ENCODE data around the gene CXCL10.

The CXCL10 gene

GRCh38 chr4:76011018-76011670, 12.2 kb downstream of the CXCL10 start:
- TF ChIP-seq, protein P1, sequence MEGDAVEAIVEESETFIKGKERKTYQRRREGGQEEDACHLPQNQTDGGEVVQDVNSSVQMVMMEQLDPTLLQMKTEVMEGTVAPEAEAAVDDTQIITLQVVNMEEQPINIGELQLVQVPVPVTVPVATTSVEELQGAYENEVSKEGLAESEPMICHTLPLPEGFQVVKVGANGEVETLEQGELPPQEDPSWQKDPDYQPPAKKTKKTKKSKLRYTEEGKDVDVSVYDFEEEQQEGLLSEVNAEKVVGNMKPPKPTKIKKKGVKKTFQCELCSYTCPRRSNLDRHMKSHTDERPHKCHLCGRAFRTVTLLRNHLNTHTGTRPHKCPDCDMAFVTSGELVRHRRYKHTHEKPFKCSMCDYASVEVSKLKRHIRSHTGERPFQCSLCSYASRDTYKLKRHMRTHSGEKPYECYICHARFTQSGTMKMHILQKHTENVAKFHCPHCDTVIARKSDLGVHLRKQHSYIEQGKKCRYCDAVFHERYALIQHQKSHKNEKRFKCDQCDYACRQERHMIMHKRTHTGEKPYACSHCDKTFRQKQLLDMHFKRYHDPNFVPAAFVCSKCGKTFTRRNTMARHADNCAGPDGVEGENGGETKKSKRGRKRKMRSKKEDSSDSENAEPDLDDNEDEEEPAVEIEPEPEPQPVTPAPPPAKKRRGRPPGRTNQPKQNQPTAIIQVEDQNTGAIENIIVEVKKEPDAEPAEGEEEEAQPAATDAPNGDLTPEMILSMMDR (IDR thresholded peaks at IDR 0.05; ENCODE audit: low read depth, low read length): no peak
- DNase-seq (ENCODE audit: low read depth in 2 of 2): no peak
- peak overlapping the region in 1 of 2 donors; percentile 5 for H3K4me3 ChIP-seq (replicated peaks in 1 of 2; ENCODE audit: low read depth in 2 of 2, low read length in 2 of 2)

DNA sequence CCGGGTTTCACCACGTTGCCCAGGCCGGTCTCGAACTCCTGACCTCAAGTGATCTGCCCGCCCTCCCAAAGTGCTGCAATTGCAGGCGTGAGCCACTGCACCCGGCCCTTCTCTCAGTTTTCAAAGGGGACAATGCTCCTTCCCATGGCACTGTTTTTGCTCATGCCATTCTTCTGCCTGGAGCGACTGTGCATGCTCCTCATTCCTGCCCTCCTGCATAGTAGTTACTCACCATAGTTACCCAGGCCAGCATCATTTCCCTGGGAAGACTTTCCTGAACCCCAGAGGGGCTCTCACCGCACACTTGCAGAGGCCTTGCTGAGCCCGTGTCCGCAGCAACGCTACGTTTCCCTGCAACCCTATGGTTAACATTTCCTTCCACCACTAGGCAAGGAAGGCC, 12.7 kb downstream of the CXCL10 start:
- TF ChIP-seq, protein P1 (IDR thresholded peaks at IDR 0.05; ENCODE audit: low read depth, low read length): no peak
- DNase-seq (ENCODE audit: low read depth in 2 of 2): no peak
- H3K4me3 ChIP-seq (replicated peaks in 1 of 2; ENCODE audit: low read depth in 2 of 2, low read length in 2 of 2): no peak overlapping the region

DNA sequence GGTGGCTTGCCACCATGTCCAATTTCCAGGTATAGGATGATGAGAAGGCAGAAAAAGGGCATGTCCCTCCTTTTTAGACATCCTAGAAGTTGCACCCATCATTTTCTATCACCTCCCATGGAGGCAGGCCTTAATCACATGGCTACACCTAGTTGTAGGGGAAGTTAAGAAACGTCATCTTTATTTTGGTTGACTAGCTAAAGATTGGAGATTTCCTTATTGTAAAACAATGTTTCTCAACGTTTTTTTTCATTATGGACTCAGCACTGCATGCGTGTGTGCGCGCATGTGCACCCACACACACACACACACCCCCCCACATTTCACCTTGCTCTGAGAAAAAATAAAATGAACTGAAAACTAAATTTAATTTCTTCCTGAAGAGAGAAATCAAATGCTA, 14.0 kb downstream of the CXCL10 start:
- TF ChIP-seq, protein P1 (IDR thresholded peaks at IDR 0.05; ENCODE audit: low read depth, low read length): no peak
- no peak for DNase-seq (ENCODE audit: low read depth in 2 of 2)
- no peak overlapping the region for H3K4me3 ChIP-seq (replicated peaks in 1 of 2; ENCODE audit: low read depth in 2 of 2, low read length in 2 of 2)

DNA sequence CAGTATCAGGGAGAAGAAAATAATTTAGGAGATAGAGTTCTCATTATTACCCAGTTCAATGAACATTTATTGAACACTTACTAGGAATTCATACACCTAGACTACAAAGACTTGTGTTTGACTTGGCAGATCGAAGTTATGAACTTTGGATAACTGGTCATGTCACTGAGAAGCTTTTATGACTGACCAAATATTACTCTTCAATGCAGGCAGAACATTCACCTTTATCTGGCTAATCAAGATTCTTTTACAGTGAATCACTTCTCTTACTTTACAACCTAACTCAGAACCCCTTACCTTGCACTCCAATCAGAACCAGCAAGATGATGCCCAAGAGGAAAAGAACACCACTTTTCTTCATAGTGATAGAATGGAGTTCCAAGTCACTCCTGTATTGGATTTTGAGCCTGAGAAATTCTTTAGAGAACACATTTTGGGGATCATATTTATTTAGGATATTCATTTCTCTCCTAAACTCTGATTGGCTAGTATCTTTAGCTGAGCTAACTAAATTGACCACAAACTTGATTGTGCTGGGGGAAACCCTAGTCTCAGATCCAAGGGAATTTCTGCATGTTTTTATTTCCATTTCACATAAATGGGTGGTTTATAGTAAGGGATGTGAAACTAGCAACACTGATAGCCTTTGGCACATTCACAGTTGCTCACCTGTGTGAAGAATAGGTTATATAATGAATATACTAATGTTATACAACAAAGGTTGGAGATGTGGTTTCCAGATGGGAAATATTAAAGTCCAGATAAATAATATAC, 16.0 kb downstream of the CXCL10 start, which contains the start of gene CXCL9:
Gene CXCL9, minus strand, starts transcription at position 421 of the 774 bp plus-strand sequence. Its CDS starts 60 bp downstream, at position 361.
- no peak for DNase-seq (ENCODE audit: low read depth in 2 of 2)
- TF ChIP-seq, protein P1 (IDR thresholded peaks at IDR 0.05; ENCODE audit: low read depth, low read length): no peak
- H3K4me3 ChIP-seq (replicated peaks in 1 of 2; ENCODE audit: low read depth in 2 of 2, low read length in 2 of 2): no peak within 1 kb of the TSS

DNA sequence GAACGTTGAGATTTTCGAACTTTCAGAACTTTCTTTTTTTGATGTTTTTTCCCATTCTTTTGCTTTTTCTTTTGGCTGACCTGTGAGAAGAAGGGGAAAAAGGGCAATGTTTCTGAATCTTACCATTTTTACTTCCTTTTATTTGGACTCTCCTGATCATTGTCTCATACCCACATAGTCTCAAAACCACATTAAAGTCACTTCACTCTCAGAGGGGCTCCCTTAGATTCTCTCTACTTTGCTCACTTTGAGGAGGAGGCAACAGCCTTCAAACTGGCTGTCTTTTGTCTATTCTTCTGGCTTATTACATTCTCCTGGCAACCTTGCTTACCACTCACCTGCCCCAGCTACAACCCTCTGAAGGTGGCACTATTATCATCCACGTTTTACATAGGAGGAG, 19.7 kb downstream of the CXCL10 start:
- H3K4me3 ChIP-seq (replicated peaks in 1 of 2; ENCODE audit: low read depth in 2 of 2, low read length in 2 of 2): no peak overlapping the region
- TF ChIP-seq, protein P1 (IDR thresholded peaks at IDR 0.05; ENCODE audit: low read depth, low read length): no peak

GRCh38 chr4:76003035-76003434, 20.3 kb downstream of the CXCL10 start:
- no peak for DNase-seq (ENCODE audit: low read depth in 2 of 2)
- TF ChIP-seq, protein P1 (IDR thresholded peaks at IDR 0.05; ENCODE audit: low read depth, low read length): no peak
- H3K4me3 ChIP-seq (replicated peaks in 1 of 2; ENCODE audit: low read depth in 2 of 2, low read length in 2 of 2): no peak overlapping the region

More for the DNA sequence above, 19.7 kb downstream of the CXCL10 start:
- no peak for DNase-seq (ENCODE audit: low read depth in 2 of 2)
